ENCODE results near the gene VILL.

DNA sequence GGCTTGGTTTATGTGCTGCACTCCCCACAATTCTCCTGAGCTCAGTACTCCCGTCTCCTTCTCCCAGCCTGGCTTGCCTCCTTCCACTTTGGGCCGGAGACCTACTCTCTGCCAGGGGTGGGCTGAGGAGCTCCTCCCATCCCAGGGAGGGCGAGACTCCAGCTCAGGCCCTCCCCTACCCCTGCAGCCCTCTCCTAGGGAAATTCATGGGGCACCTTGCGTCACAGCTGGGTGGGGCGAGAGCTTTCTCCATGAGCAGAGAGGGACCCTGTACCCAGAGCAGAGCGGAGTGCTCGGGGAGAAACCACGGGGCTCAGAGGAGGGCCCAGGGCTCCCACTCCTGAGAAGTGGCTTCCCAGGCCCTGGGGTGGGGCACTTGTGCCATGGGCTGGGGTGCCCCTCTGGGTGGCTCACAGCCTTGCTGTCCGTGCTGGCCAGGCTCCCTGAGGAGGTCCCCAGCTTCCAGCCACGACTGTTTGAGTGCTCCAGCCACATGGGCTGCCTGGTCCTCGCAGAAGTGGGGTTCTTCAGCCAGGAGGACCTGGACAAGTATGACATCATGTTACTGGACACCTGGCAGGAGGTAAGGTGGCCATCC is 13.3 kb downstream of the VILL start:
- TF ChIP-seq ZNF274 (IDR thresholded peaks at IDR 0.05; ENCODE audit: low read depth, low read length), result no peak
- no peak for TF ChIP-seq SUZ12 (IDR thresholded peaks at IDR 0.05; ENCODE audit: extremely low read depth, insufficient read depth, insufficient read length)
- TF ChIP-seq YY1 (IDR thresholded peaks at IDR 0.05; ENCODE audit: insufficient read depth, insufficient read length), result no peak
